22Rv1 (cell line): ENCODE data around the gene RBMS3.

Experiments
- H3K27ac ChIP-seq: fragments of 450-650 bp; 2 replicates; pipeline ENCODE4 v1.5.1; 2017
- CTCF ChIP-seq: fragments of 450-650 bp; IDR thresholded peaks from 2 replicates; pipeline ENCODE4 v1.5.1; 2017; ENCODE audit warnings: mild to moderate bottlenecking
- ZFX ChIP-seq: fragments of 450-650 bp; IDR thresholded peaks from 2 replicates; pipeline ENCODE4 v1.6.1; 2017; ENCODE audit warnings: antibody characterized with exemption, borderline replicate concordance

RBMS3 gene

GRCh38 chr3:29731050-29731449 lies 450.2 kb downstream of the RBMS3 start:
- no peak overlapping the region for H3K27ac ChIP-seq
- TF ChIP-seq ZFX (no peak), CTCF (no peak)

- TF ChIP-seq CTCF: no peak
- no peak for TF ChIP-seq ZFX
Measured at GRCh38 chr3:29741231-29741630, 460.4 kb downstream of the RBMS3 start.

GRCh38 chr3:29745232-29745870 lies 464.5 kb downstream of the RBMS3 start:
- TF ChIP-seq ZFX: no peak
- TF ChIP-seq CTCF: no peak
- no peak overlapping the region for H3K27ac ChIP-seq

More at GRCh38 chr3:29741231-29741630, 460.4 kb downstream of the RBMS3 start:
- H3K27ac ChIP-seq: no peak overlapping the region

- no peak overlapping the region for H3K27ac ChIP-seq
- TF ChIP-seq ZFX (no peak), CTCF (no peak)
Measured at GRCh38 chr3:29746163-29746760, 465.4 kb downstream of the RBMS3 start.

- no peak for TF ChIP-seq ZFX
- TF ChIP-seq CTCF: no peak
- H3K27ac ChIP-seq: no peak overlapping the region
Measured at GRCh38 chr3:29747991-29748390, 467.1 kb downstream of the RBMS3 start.

- H3K27ac ChIP-seq: no peak overlapping the region
- TF ChIP-seq CTCF (no peak), ZFX (no peak)
Measured at GRCh38 chr3:29751647-29752314, 470.9 kb downstream of the RBMS3 start.

GRCh38 chr3:29754346-29754745 lies 473.5 kb downstream of the RBMS3 start:
- H3K27ac ChIP-seq: no peak overlapping the region
- TF ChIP-seq ZFX (no peak), CTCF (no peak)
